ENCODE measurements around the gene FRAS1. TPM values are rescaled to one million over a fixed set of nuclear protein-coding genes. Genes with fewer than 3 reads are reported as not detected.

Gene FRAS1
- total RNA-seq, 2 experiments from 2014 or later: 0.09 TPM; not detected in 1

GRCh38 chr4:78346222-78346621 is 289.1 kb downstream of the FRAS1 start:
- no peaks in the 10 kb centered on the region for H3K36me3 Mint-ChIP-seq (ENCODE audit: low read depth)
- CTCF ChIA-PET: interaction anchor here (0.6 to 1.6 kb wide), 2 partner anchors 8 to 20 kb away, joined by 3 to 4 read pairs; no protein-coding TSS in a partner anchor
- POLR2A ChIA-PET: no interaction called here
- H3K27me3 Mint-ChIP-seq: peaks cover 2% of the 10 kb centered on the region
- H3K4me1 Mint-ChIP-seq: no peaks in the 10 kb centered on the region
- DNase-seq (no peak), ATAC-seq (no peak)
- no peak overlapping the region for H3K27ac Mint-ChIP-seq
- intact Hi-C loops (cut with DNase I, micrococcal nuclease): no loop called here
- H3K9me3 Mint-ChIP-seq (ENCODE audit: low read depth): no peaks in the 10 kb centered on the region
- H3K4me3 Mint-ChIP-seq: no peak overlapping the region

DNA sequence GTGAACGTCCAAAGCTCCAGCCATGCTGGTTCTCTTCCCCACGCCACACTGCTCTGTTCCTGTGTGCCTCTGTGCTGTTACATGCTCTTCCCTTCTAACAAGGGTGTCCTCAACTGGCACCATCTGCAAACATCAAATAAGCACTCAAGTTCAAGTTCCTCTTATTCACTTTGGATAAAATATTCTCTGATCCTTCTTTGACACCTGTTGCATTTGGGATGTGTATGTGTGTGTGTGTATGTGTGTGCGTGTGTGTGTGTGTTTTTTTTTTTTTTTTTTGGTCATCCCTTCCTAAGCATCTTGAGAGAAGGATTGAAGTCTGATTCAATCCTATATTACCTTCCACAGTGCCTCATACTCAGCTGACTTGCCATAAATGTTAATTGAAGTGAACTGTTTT is 290.4 kb downstream of the FRAS1 start:
- no peaks in the 10 kb centered on the region for H3K4me1 Mint-ChIP-seq
- H3K4me3 Mint-ChIP-seq: no peak overlapping the region
- no peaks in the 10 kb centered on the region for H3K9me3 Mint-ChIP-seq (ENCODE audit: low read depth)
- no peaks in the 10 kb centered on the region for H3K36me3 Mint-ChIP-seq (ENCODE audit: low read depth)
- intact Hi-C loops (cut with DNase I, micrococcal nuclease): no loop called here
- ChIA-PET POLR2A (no interaction called here), CTCF (no interaction called here)
- H3K27ac Mint-ChIP-seq: no peak overlapping the region
- DNase-seq (no peak), ATAC-seq (no peak)
- H3K27me3 Mint-ChIP-seq: peaks cover 1% of the 10 kb centered on the region

- Mint-ChIP-seq H3K4me1 (no peaks in the 10 kb centered on the region), H3K36me3 (ENCODE audit: low read depth) (no peaks in the 10 kb centered on the region), H3K27me3 (peaks cover 4% of the 10 kb centered on the region), H3K9me3 (ENCODE audit: low read depth) (no peaks in the 10 kb centered on the region), H3K27ac (no peak overlapping the region), H3K4me3 (no peak overlapping the region)
- ATAC-seq (no peak), DNase-seq (no peak)
- ChIA-PET CTCF (interaction anchor here (1.4 kb wide), 1 partner anchor 8 kb away, joined by 4 read pairs; no protein-coding TSS in a partner anchor), POLR2A (no interaction called here)
- intact Hi-C loops (cut with DNase I, micrococcal nuclease): no loop called here
Observed at GRCh38 chr4:78353921-78354320, 296.8 kb downstream of the FRAS1 start.

- ChIA-PET CTCF (interaction anchor here (0.6 to 1.4 kb wide), 2 partner anchors 9 to 18 kb away, joined by 4 read pairs; no protein-coding TSS in a partner anchor), POLR2A (no interaction called here)
- intact Hi-C loops (cut with DNase I, micrococcal nuclease): no loop called here
- no peak overlapping the region for H3K27ac Mint-ChIP-seq
- H3K27me3 Mint-ChIP-seq: peaks cover 7% of the 10 kb centered on the region
- H3K4me3 Mint-ChIP-seq: no peak overlapping the region
- no peaks in the 10 kb centered on the region for H3K4me1 Mint-ChIP-seq
- no peaks in the 10 kb centered on the region for H3K36me3 Mint-ChIP-seq (ENCODE audit: low read depth)
- no peaks in the 10 kb centered on the region for H3K9me3 Mint-ChIP-seq (ENCODE audit: low read depth)
- ATAC-seq: no peak
- no peak for DNase-seq
Observed at GRCh38 chr4:78354782-78355181, 297.7 kb downstream of the FRAS1 start.

DNA sequence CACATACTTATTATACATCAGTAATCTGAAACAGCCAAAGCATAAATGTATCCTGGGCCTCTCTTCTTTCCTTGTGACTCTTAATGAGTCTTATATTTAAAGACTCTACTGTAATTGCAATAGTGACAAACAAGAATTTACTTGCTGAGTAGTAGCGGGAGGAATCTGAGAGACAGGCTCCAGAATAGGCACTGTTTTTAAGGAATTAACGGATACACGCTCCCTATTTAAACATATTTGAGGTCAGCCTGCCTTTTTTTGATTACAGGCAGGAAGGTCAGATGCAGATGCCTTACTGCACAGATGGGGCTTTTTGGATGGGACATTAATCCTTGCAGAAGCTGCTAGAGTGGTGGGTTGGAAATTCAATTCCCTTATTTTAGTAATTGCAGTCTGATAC is 298.2 kb downstream of the FRAS1 start:
- CTCF ChIA-PET: no interaction called here
- ATAC-seq (no peak), DNase-seq (no peak)
- Mint-ChIP-seq H3K9me3 (ENCODE audit: low read depth) (no peaks in the 10 kb centered on the region), H3K27ac (no peak overlapping the region), H3K4me1 (no peaks in the 10 kb centered on the region), H3K36me3 (ENCODE audit: low read depth) (no peaks in the 10 kb centered on the region), H3K27me3 (peaks cover 9% of the 10 kb centered on the region), H3K4me3 (no peak overlapping the region)
- intact Hi-C loops (cut with DNase I, micrococcal nuclease): no loop called here
- POLR2A ChIA-PET: no interaction called here

GRCh38 chr4:78356251-78356786 is 299.2 kb downstream of the FRAS1 start:
- peaks cover 9% of the 10 kb centered on the region for H3K27me3 Mint-ChIP-seq
- ATAC-seq: no peak
- ChIA-PET POLR2A (no interaction called here), CTCF (no interaction called here)
- H3K9me3 Mint-ChIP-seq (ENCODE audit: low read depth): no peaks in the 10 kb centered on the region
- no peak overlapping the region for H3K4me3 Mint-ChIP-seq
- intact Hi-C loops (cut with DNase I, micrococcal nuclease): no loop called here
- H3K27ac Mint-ChIP-seq: no peak overlapping the region
- H3K4me1 Mint-ChIP-seq: no peaks in the 10 kb centered on the region
- no peak for DNase-seq
- H3K36me3 Mint-ChIP-seq (ENCODE audit: low read depth): no peaks in the 10 kb centered on the region

DNA sequence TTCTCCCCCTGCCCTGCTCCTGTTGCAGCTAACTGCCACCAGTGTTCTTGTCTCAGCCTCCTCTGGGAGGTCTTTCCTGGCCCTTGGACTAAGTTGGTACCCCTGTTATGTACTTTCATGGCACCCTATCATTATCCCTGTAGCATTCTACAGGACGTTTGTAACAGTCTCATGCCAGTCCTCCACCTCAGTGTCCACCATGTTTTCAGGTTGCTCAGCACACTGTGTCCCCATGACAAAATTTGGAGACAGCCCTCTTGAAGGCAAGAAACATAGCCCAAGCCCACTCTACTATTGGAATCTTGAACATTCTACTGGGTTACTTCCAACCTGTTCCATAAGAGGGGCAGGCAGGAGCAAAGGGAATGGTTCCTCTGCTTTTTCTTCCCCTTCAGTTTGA is 300.0 kb downstream of the FRAS1 start:
- POLR2A ChIA-PET: no interaction called here
- CTCF ChIA-PET: no interaction called here

DNA sequence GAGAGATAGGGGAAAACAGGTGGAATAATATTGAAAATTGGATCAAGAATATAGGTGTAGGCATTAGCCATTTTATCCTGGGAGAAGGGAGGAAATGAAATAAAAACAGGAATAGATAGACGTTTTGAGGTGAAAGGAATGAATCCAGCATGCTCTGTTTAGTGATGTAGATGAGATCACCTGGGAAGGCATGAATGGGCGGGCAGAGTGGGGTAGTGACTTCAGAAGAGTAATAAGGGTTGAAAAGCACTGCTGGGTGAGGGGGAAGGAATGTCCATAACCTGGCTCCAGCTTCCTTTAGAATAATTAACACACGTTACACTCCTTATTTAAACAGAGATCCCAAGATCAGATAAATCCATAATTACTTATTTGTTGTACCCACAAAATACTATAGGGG is 303.3 kb downstream of the FRAS1 start:
- no peaks in the 10 kb centered on the region for H3K4me1 Mint-ChIP-seq
- DNase-seq (no peak), ATAC-seq (no peak)
- CTCF ChIA-PET: no interaction called here
- intact Hi-C loops (cut with DNase I, micrococcal nuclease): no loop called here
- H3K36me3 Mint-ChIP-seq (ENCODE audit: low read depth): no peaks in the 10 kb centered on the region
- POLR2A ChIA-PET: no interaction called here
- peaks cover 5% of the 10 kb centered on the region for H3K27me3 Mint-ChIP-seq
- no peak overlapping the region for H3K27ac Mint-ChIP-seq
- no peaks in the 10 kb centered on the region for H3K9me3 Mint-ChIP-seq (ENCODE audit: low read depth)
- no peak overlapping the region for H3K4me3 Mint-ChIP-seq

More for the DNA sequence above, 300.0 kb downstream of the FRAS1 start:
- Mint-ChIP-seq H3K27ac (no peak overlapping the region), H3K36me3 (ENCODE audit: low read depth) (no peaks in the 10 kb centered on the region), H3K4me3 (no peak overlapping the region), H3K4me1 (no peaks in the 10 kb centered on the region), H3K9me3 (ENCODE audit: low read depth) (no peaks in the 10 kb centered on the region), H3K27me3 (peaks cover 9% of the 10 kb centered on the region)
- ATAC-seq (no peak), DNase-seq (no peak)
- intact Hi-C loops (cut with DNase I, micrococcal nuclease): no loop called here

- no peaks in the 10 kb centered on the region for H3K4me1 Mint-ChIP-seq
Observed at GRCh38 chr4:78361621-78362120, 304.5 kb downstream of the FRAS1 start.

GRCh38 chr4:78362310-78362709 is 305.2 kb downstream of the FRAS1 start:
- no peak for DNase-seq
- no peak overlapping the region for H3K4me3 Mint-ChIP-seq
- no peak for ATAC-seq
- peaks cover 5% of the 10 kb centered on the region for H3K27me3 Mint-ChIP-seq
- H3K9me3 Mint-ChIP-seq (ENCODE audit: low read depth): no peaks in the 10 kb centered on the region
- no peak overlapping the region for H3K27ac Mint-ChIP-seq
- H3K36me3 Mint-ChIP-seq (ENCODE audit: low read depth): no peaks in the 10 kb centered on the region
- intact Hi-C loops (cut with DNase I, micrococcal nuclease): no loop called here
- no peaks in the 10 kb centered on the region for H3K4me1 Mint-ChIP-seq
- ChIA-PET POLR2A (no interaction called here), CTCF (no interaction called here)

More at GRCh38 chr4:78361621-78362120, 304.5 kb downstream of the FRAS1 start:
- DNase-seq (no peak), ATAC-seq (no peak)
- POLR2A ChIA-PET: no interaction called here
- no peak overlapping the region for H3K4me3 Mint-ChIP-seq
- CTCF ChIA-PET: no interaction called here
- H3K27ac Mint-ChIP-seq: no peak overlapping the region
- H3K36me3 Mint-ChIP-seq (ENCODE audit: low read depth): no peaks in the 10 kb centered on the region
- H3K27me3 Mint-ChIP-seq: peaks cover 5% of the 10 kb centered on the region
- intact Hi-C loops (cut with DNase I, micrococcal nuclease): no loop called here
- no peaks in the 10 kb centered on the region for H3K9me3 Mint-ChIP-seq (ENCODE audit: low read depth)

- no peak for ATAC-seq
- Mint-ChIP-seq H3K9me3 (ENCODE audit: low read depth) (no peaks in the 10 kb centered on the region), H3K4me3 (no peak overlapping the region), H3K4me1 (no peaks in the 10 kb centered on the region), H3K36me3 (ENCODE audit: low read depth) (no peaks in the 10 kb centered on the region), H3K27me3 (peaks cover 5% of the 10 kb centered on the region), H3K27ac (no peak overlapping the region)
- intact Hi-C loops (cut with DNase I, micrococcal nuclease): no loop called here
- CTCF ChIA-PET: no interaction called here
- POLR2A ChIA-PET: no interaction called here
- no peak for DNase-seq
Observed at GRCh38 chr4:78363031-78363570, 306.0 kb downstream of the FRAS1 start.

DNA sequence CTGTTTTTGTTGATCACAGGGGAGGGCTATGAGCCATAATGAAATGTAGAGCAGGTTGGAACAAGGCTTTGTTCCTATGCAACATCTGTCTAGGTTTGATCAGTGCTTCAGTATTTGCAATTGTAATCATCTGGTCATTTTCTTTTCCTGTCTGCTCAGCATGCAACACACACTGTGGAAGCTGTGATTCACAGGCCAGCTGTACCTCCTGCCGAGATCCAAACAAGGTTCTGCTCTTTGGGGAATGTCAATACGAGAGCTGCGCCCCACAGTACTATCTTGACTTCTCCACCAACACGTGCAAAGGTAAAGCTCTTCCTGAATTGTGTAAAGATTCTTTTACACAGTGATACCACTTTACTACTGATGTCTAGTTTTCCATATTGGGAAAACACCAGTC is 312.6 kb downstream of the FRAS1 start:
- no peak overlapping the region for H3K4me3 Mint-ChIP-seq
- H3K4me1 Mint-ChIP-seq: no peaks in the 10 kb centered on the region
- no peak overlapping the region for H3K27ac Mint-ChIP-seq
- no peaks in the 10 kb centered on the region for H3K27me3 Mint-ChIP-seq
- DNase-seq: no peak
- H3K9me3 Mint-ChIP-seq (ENCODE audit: low read depth): no peaks in the 10 kb centered on the region
- H3K36me3 Mint-ChIP-seq (ENCODE audit: low read depth): no peaks in the 10 kb centered on the region
- CTCF ChIA-PET: no interaction called here
- no peak for ATAC-seq
- POLR2A ChIA-PET: no interaction called here
- intact Hi-C loops (cut with DNase I, micrococcal nuclease): no loop called here
